Measurements from ENCODE around the gene HP.
"Not testable (repeated sequence)": the region's sequence is repeated elsewhere in the genome, so short reads cannot be mapped to it uniquely, and the experiment has no call there.

Gene HP

GRCh38 chr16:72054254-72054847 lies at the start of gene HP:
Gene HP (plus strand): TSS chr16:72054505. CDS start chr16:72054653, 148 bp downstream.
- DNase-seq (ENCODE audit: low read depth in 2 of 3, low spot score in 2 of 3), result not testable (repeated sequence)

GRCh38 chr16:72008065-72008423 lies 46.3 kb upstream of the HP start:
- not testable (repeated sequence) for DNase-seq (ENCODE audit: low read depth in 2 of 3, low spot score in 2 of 3)

DNA sequence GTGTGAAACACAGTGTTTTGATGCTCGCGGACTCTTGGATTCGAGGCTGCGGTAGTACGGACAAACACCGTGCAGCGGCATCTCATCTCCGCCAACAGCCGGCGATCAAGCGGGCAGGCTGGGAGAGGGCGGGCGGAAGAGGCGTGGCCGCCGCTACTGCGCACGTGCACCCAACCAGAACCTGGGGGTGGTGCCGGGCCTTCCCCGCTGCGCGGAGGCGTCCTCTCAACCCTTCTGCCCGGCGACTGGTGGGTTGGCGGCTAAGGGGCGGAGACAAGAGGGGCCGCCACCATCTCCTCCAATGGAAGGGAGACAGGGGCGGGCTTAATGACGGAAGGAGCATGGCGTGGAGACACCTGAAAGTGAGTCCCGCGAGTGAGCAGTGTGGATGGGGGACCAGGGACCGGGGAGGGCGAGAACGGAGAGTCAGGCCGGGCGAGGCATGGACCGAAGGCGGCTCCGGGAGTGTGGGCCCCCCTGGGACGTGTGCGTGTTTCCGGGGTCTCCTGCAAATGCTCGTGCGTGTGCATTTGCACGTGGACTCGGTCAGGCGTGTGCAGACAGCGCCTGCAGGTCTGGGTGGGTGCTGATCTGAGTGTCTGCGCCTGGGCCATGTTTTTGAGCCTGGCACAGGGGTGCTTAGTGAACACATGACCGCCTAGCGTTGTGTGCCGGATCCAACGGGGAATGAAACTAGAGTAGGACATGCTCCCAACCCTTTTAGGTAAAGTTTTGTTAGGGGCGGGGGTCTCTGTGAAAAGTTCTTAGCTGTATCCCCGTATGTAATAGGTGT lies 45.7 kb upstream of the HP start, which contains the start of gene DHODH:
Gene DHODH, plus strand, starts transcription at position 321 of the 793 bp plus-strand sequence. Its CDS starts 21 bp downstream, at position 342.
- DNase-seq (ENCODE audit: low read depth in 2 of 3, low spot score in 2 of 3), result peak; percentile 81 to 96 (median 86)

DNA sequence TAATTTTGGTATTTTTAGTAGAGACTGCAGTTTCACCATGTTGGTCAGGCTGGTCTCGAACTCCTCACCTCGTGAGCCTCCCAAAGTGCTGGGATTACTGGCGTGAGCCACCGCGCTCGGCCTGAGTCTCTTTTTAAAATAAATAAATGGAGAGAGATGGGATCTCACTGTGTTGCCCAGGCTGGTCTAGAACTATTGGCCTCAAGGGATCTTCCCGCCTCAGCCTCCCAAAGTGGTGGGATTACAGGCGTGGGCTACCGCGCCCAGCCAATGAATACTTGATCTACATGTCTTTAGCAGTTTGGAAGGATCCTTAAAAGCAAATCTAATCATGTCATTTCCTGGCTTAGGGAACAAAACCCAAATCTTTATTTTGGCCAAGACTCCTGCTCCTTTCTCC lies 44.5 kb upstream of the HP start:
- DNase-seq (ENCODE audit: low read depth in 2 of 3, low spot score in 2 of 3), result no peak

GRCh38 chr16:72012607-72013006 lies 41.7 kb upstream of the HP start:
- no peak for DNase-seq (ENCODE audit: low read depth in 2 of 3, low spot score in 2 of 3)

- DNase-seq (ENCODE audit: low read depth in 2 of 3, low spot score in 2 of 3), result no peak
Measured at GRCh38 chr16:72013389-72013788, 40.9 kb upstream of the HP start.

DNA sequence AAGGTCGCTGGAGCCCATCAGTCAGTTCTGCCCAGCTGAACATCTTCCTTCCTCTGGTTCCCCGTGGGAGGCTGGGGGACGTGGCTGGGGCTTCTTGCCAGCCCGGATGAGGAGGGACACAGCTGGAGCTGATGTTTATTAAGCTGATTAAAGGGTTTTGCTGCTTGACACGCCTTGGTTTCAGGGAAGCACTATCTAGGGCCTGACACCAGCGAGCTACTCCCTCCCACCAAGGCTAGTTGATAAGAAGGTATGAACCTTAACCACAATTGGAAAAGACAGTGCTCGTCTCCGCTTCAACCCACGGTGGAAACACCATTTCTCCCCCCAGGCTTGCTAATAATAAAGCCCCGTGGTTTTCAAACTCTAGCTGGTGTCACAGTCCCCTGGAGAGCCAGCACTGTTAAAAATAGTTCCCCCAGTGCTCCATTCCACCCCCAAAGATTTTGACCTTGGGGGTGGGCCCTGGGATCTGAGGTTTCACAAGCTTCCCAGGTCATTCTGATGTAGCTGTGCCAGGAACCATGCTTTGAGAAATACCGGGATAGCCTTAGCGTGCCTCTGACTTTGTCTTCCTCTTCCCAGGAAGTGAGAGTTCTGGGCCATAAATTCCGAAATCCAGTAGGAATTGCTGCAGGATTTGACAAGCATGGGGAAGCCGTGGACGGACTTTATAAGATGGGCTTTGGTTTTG lies 40.3 kb upstream of the HP start:
- no peak for DNase-seq (ENCODE audit: low read depth in 2 of 3, low spot score in 2 of 3)

- no peak for DNase-seq (ENCODE audit: low read depth in 2 of 3, low spot score in 2 of 3)
Measured at GRCh38 chr16:72014675-72015074, 39.6 kb upstream of the HP start.

DNA sequence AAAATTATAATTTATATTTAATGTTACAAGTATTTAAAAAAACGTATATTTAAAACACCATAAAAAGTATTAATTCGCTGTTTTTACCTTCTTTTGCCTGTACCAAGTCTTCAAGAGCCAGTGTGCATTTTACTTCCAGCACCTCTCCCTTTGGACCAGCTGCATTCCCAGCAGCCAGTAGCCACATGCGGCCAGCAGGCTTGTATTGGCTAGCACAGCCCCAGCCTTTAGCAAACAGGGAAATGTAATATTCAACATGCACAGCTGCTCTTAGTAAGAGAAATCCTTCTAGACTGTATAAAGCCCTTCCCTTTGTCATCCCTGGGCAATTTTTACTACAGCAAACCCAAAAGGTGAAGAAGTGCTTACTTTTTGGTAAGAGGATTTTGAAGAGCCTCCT lies 39.2 kb upstream of the HP start:
- DNase-seq (ENCODE audit: low read depth in 2 of 3, low spot score in 2 of 3), result no peak

GRCh38 chr16:72018470-72018869 lies 35.8 kb upstream of the HP start:
- no peak for DNase-seq (ENCODE audit: low read depth in 2 of 3, low spot score in 2 of 3)

DNA sequence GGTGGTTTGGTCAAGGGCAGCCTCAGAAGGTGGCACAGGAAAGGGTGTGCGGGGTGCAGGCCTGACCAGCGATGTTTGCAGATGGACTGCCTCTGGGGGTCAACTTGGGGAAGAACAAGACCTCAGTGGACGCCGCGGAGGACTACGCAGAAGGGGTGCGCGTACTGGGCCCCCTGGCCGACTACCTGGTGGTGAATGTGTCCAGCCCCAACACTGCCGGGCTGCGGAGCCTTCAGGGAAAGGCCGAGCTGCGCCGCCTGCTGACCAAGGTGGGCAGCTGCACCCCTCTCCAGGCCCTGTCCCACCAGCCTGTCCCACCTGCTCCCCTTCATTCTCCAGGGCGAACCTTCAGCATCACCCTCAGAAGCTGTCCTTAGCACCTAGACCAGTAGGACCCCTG lies 33.3 kb upstream of the HP start:
- DNase-seq (ENCODE audit: low read depth in 2 of 3, low spot score in 2 of 3), result no peak

- no peak for DNase-seq (ENCODE audit: low read depth in 2 of 3, low spot score in 2 of 3)
Measured at GRCh38 chr16:72022127-72022526, 32.2 kb upstream of the HP start.

- no peak for DNase-seq (ENCODE audit: low read depth in 2 of 3, low spot score in 2 of 3)
Measured at GRCh38 chr16:72023962-72024361, 30.3 kb upstream of the HP start.

- DNase-seq (ENCODE audit: low read depth in 2 of 3, low spot score in 2 of 3), result no peak
Measured at GRCh38 chr16:72024862-72025382, 29.4 kb upstream of the HP start.

- no peak for DNase-seq (ENCODE audit: low read depth in 2 of 3, low spot score in 2 of 3)
Measured at GRCh38 chr16:72025404-72026114, 28.7 kb upstream of the HP start.

DNA sequence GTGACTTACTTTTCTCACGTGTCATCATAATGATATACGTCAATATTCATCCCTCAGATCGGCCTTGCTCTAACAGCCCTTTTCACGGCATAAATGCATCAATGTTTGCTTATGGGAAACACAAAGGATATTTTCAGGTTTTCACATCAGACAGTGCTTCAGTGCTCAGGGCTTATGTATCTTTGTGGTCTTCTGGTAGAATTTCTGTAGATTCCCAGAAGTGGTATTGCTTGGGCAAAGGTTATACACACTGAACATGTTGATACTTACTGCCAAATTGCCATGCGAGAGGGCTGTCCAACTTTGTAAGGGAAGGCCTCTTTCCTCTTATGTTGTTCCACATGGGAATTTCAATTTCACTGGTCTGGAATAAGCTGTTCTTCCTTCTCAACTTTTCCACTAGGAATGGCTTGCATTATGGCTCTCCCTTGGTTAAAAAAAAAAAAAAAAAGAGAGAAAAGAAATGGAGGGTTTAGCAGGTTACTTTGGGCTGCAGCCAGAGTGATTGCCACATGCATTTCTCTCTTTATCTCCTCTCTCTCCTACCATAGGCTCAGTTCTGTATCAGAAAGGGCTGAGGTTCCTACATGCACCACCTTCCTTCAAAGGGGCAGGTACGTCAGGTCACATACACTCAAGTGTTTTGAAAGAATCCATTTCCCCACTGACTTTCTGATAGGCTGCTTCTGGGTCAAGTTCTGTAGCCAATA lies 26.5 kb upstream of the HP start:
- DNase-seq (ENCODE audit: low read depth in 2 of 3, low spot score in 2 of 3), result no peak

DNA sequence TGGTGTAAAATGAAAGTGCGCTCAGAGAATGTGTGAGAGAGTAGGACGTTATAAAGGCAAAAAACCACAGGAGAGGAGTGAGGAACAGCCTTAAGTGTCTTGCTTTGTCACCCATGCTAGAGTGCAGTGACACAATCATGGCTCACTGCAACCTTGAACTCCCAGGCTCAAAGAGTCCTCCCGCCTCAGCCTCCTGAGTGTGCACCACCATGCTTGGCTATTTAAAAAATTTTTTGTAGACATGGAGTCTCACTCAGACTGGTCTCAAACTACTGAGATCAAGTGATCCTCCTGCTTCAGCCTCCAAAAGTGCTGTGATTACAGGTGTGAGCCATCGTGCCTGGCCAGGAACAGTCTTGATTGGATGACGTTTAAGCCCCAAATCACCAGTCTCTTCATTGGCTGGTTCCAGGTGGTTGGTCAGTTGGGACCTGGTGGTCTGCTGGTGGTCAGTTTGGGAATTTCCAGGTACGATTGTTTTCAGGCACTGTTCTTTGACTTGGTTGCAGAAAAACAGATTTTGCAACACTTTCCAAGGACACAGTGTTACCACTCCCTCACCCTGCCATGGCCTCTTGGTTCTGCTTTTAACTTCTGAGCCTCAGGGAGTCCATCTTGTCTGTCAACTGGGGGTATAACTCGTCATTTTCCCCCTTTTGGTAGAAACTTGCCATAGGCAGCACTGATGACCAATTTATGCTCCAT lies 24.6 kb upstream of the HP start:
- no peak for DNase-seq (ENCODE audit: low read depth in 2 of 3, low spot score in 2 of 3)

DNA sequence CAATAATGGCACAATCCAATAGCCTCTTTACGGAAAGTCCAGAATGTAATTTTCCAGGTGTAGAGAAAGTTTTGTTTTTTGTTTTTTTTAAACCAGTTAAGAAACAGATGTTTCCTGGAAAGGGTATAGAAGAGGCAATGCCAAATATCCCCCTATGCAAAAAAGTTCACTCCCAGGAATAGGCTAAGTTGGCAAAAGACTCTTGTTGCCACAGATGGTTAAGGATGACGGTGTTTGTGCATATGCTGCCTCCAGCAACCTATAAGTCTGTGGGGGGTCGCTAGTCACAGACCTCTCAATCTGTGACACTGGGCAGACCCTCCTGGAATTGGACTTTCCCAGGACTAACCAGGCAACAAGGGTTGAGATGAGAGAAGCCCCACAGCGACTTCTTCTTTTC lies 20.9 kb upstream of the HP start:
- DNase-seq (ENCODE audit: low read depth in 2 of 3, low spot score in 2 of 3), result no peak

DNA sequence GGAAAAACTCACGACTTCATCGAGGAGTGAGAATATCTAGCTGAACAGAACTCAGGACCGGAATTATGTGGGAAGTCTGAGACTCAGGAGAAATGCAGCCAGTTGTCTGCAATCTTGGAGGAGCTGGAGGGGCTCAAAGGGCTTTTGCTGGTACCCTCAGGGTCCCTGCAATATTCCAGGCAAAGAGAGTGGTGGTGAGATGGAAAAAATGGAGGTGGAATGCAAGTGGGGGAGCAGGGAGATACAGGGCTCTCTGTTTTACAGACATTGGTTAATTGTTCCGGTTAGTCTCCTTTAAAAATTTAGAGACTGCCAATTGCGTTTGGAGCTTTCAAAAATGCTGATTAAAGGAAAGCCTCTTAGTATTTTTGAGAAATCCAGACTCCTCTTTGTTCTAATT lies 18.2 kb upstream of the HP start:
- no peak for DNase-seq (ENCODE audit: low read depth in 2 of 3, low spot score in 2 of 3)

GRCh38 chr16:72042157-72042660 lies 12.1 kb upstream of the HP start:
- DNase-seq (ENCODE audit: low read depth in 2 of 3, low spot score in 2 of 3), result no peak

Data from activated CD8-positive, alpha-beta memory T cell treated with anti-CD3 and anti-CD28 coated beads for 48 hours (primary cell).